ENCODE measurements around the gene OSBPL8.
A peak's percentile ranks its signal among the peaks of the same experiment; 100 is the strongest.

The OSBPL8 gene

GRCh38 chr12:76583301-76583700, 23.7 kb upstream of the OSBPL8 start:
- Histone ChIP-seq H3K4me3 (ENCODE audit: low read depth, low read length) (no peak overlapping the region), H3K27ac (ENCODE audit: extremely low read depth, low read depth, low read length) (no peak overlapping the region), H3K36me3 (ENCODE audit: control insufficient read depth in 2 of 2, insufficient read depth in 1 of 2, low read length in 2 of 2) (no peaks in the 10 kb centered on the region), H3K4me1 (ENCODE audit: control insufficient read depth, insufficient read depth, low read length) (no peaks in the 10 kb centered on the region), H3K9me3 (ENCODE audit: control insufficient read depth, insufficient read depth, low read depth, low read length) (no peaks in the 10 kb centered on the region)
- TF ChIP-seq ZNF555 (tag by site-specific recombination; conservative IDR thresholded peaks at IDR 0.05) = no peak
- no peak for TF ChIP-seq BCL6B (tag by site-specific recombination; IDR thresholded peaks at IDR 0.05)
- TF ChIP-seq HIC1 (tag by site-specific recombination; IDR thresholded peaks at IDR 0.05) = no peak
- no peak for TF ChIP-seq KLF9 (tag by site-specific recombination; IDR thresholded peaks at IDR 0.05; ENCODE audit: low read depth)
- TF ChIP-seq ZNF747 (tag by site-specific recombination; IDR thresholded peaks at IDR 0.05) = no peak
- TF ChIP-seq, protein P1, sequence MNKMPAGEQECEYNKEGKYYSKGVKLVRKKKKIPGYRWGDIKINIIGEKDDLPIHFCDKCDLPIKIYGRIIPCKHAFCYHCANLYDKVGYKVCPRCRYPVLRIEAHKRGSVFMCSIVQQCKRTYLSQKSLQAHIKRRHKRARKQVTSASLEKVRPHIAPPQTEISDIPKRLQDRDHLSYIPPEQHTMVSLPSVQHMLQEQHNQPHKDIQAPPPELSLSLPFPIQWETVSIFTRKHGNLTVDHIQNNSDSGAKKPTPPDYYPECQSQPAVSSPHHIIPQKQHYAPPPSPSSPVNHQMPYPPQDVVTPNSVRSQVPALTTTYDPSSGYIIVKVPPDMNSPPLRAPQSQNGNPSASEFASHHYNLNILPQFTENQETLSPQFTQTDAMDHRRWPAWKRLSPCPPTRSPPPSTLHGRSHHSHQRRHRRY (tag by site-specific recombination; IDR thresholded peaks at IDR 0.05) = no peak
- no peak for TF ChIP-seq ZNF600 (tag by site-specific recombination; IDR thresholded peaks at IDR 0.05)
- TF ChIP-seq, protein P2, sequence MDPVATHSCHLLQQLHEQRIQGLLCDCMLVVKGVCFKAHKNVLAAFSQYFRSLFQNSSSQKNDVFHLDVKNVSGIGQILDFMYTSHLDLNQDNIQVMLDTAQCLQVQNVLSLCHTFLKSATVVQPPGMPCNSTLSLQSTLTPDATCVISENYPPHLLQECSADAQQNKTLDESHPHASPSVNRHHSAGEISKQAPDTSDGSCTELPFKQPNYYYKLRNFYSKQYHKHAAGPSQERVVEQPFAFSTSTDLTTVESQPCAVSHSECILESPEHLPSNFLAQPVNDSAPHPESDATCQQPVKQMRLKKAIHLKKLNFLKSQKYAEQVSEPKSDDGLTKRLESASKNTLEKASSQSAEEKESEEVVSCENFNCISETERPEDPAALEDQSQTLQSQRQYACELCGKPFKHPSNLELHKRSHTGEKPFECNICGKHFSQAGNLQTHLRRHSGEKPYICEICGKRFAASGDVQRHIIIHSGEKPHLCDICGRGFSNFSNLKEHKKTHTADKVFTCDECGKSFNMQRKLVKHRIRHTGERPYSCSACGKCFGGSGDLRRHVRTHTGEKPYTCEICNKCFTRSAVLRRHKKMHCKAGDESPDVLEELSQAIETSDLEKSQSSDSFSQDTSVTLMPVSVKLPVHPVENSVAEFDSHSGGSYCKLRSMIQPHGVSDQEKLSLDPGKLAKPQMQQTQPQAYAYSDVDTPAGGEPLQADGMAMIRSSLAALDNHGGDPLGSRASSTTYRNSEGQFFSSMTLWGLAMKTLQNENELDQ (tag by site-specific recombination; IDR thresholded peaks at IDR 0.05; ENCODE audit: low read depth) = no peak
- TF ChIP-seq GLIS2 (tag by site-specific recombination; IDR thresholded peaks at IDR 0.05) = no peak
- TF ChIP-seq GLIS1 (tag by site-specific recombination; IDR thresholded peaks at IDR 0.05) = no peak
- ChIA-PET CTCF (no interaction called here), POLR2A (no interaction called here)

- POLR2A ChIA-PET = no interaction called here
- TF ChIP-seq ZNF585B (tag by site-specific recombination; IDR thresholded peaks at IDR 0.05) (peak; percentile 92), ZSCAN18 (tag by site-specific recombination; IDR thresholded peaks at IDR 0.05) (no peak)
- Histone ChIP-seq H3K9me3 (ENCODE audit: control insufficient read depth, insufficient read depth, low read depth, low read length) (no peaks in the 10 kb centered on the region; the same call in 1 of the 2 replicates), H3K4me3 (ENCODE audit: low read depth, low read length) (no peak overlapping the region), H3K27ac (ENCODE audit: extremely low read depth, low read depth, low read length) (no peak overlapping the region), H3K36me3 (ENCODE audit: control insufficient read depth in 2 of 2, insufficient read depth in 1 of 2, low read length in 2 of 2) (no peaks in the 10 kb centered on the region), H3K4me1 (ENCODE audit: control insufficient read depth, insufficient read depth, low read length) (no peaks in the 10 kb centered on the region)
- CTCF ChIA-PET = no interaction called here
Measured at GRCh38 chr12:76573840-76574373, 14.3 kb upstream of the OSBPL8 start.

DNA sequence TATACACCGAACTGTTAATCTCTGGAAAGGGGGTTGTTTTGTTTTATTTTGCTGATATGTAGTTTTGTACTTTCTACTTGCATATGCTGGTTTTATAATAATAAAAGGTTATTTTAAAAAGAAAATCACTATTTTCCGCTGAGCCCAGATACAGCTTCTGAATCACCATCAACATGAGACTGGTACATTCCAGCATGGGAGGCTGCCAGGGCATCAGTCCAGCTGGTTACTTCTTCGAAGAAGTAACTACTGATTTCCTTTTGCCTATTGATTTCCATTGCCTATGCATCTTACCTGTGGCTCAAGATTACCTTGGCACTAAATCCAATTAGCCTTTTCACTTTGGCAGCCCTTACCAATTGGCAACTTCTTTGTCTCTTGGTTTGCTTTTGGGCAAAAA, 11.7 kb upstream of the OSBPL8 start:
- no peak overlapping the region for H3K27ac ChIP-seq (ENCODE audit: extremely low read depth, low read depth, low read length)
- ChIA-PET POLR2A (no interaction called here), CTCF (interaction anchor here (1.1 kb wide), 1 partner anchor 16 kb away, joined by 3 read pairs; no protein-coding TSS in a partner anchor)
- H3K4me3 ChIP-seq (ENCODE audit: low read depth, low read length) = no peak overlapping the region
- H3K9me3 ChIP-seq (ENCODE audit: control insufficient read depth, insufficient read depth, low read depth, low read length) = no peaks in the 10 kb centered on the region
- TF ChIP-seq ZNF24 (tag by site-specific recombination; IDR thresholded peaks at IDR 0.05) = no peak
- H3K36me3 ChIP-seq (ENCODE audit: control insufficient read depth in 2 of 2, insufficient read depth in 1 of 2, low read length in 2 of 2) = no peaks in the 10 kb centered on the region
- H3K4me1 ChIP-seq (ENCODE audit: control insufficient read depth, insufficient read depth, low read length) = no peaks in the 10 kb centered on the region

Data from HEK293 (cell line).